ENCODE data around the gene PLEKHM2. TPM values are rescaled to one million over a fixed set of nuclear protein-coding genes. Genes with fewer than 3 reads are reported as not detected.

PLEKHM2 gene
- polyA plus RNA-seq, 4 donors, result 18.6 to 29.0 (median 23.8) TPM

GRCh38 chr1:15668089-15668754, 15.9 kb upstream of the PLEKHM2 start:
- H3K4me1 ChIP-seq (ENCODE audit: control insufficient read depth in 3 of 3, insufficient read depth in 2 of 3, low read depth in 1 of 3, low read length in 2 of 3), result no peaks in the 10 kb centered on the region
- FAIRE-seq (no peak), DNase-seq (no peak)
- no peak overlapping the region for H3K27ac ChIP-seq (ENCODE audit: low read depth in 1 of 3, low read length in 2 of 3)
- no peak overlapping the region for H3K4me3 ChIP-seq (ENCODE audit: low read depth in 1 of 3, low read length in 3 of 3)
- H3K9me3 ChIP-seq (ENCODE audit: control insufficient read depth in 2 of 2, insufficient read depth in 1 of 2, low read depth in 1 of 2, low read length in 1 of 2), result no peaks in the 10 kb centered on the region
- WGBS, 3 donors, result 40 to 59% (median 52%) methylated on average over 5 of the region's 5 CpGs
- peaks cover 0 to 5% (median 2%) of the 10 kb centered on the region in 3 donors for H3K36me3 ChIP-seq (ENCODE audit: control insufficient read depth in 3 of 3, insufficient read depth in 2 of 3, low read depth in 1 of 3, low read length in 3 of 3)
- H3K27me3 ChIP-seq (ENCODE audit: control insufficient read depth in 3 of 3, insufficient read depth in 3 of 3, low read length in 3 of 3), result no peaks in the 10 kb centered on the region

GRCh38 chr1:15669074-15669473, 15.0 kb upstream of the PLEKHM2 start:
- Histone ChIP-seq H3K4me1 (ENCODE audit: control insufficient read depth in 3 of 3, insufficient read depth in 2 of 3, low read depth in 1 of 3, low read length in 2 of 3) (no peaks in the 10 kb centered on the region), H3K9me3 (ENCODE audit: control insufficient read depth in 2 of 2, insufficient read depth in 1 of 2, low read depth in 1 of 2, low read length in 1 of 2) (no peaks in the 10 kb centered on the region), H3K36me3 (ENCODE audit: control insufficient read depth in 3 of 3, insufficient read depth in 2 of 3, low read depth in 1 of 3, low read length in 3 of 3) (peaks cover 0 to 5% (median 2%) of the 10 kb centered on the region in 3 donors), H3K27ac (ENCODE audit: low read depth in 1 of 3, low read length in 2 of 3) (no peak overlapping the region), H3K27me3 (ENCODE audit: control insufficient read depth in 3 of 3, insufficient read depth in 3 of 3, low read length in 3 of 3) (no peaks in the 10 kb centered on the region), H3K4me3 (ENCODE audit: low read depth in 1 of 3, low read length in 3 of 3) (no peak overlapping the region)
- 87 to 95% (median 92%) methylated on average over 10 of the region's 10 CpGs for WGBS, 3 donors
- FAIRE-seq, result no peak
- no peak for DNase-seq

GRCh38 chr1:15669864-15670263, 14.3 kb upstream of the PLEKHM2 start:
- FAIRE-seq, result no peak
- whole genome bisulfite sequencing, 3 donors, result 67 to 74% (median 68%) methylated on average over 4 of the region's 4 CpGs

GRCh38 chr1:15671430-15671829, 12.7 kb upstream of the PLEKHM2 start:
- 74 to 97% (median 85%) methylated on average over 2 of the region's 2 CpGs for WGBS, 3 donors
- peak in 1 of 2 donors; percentile 21 for DNase-seq
- Histone ChIP-seq H3K36me3 (ENCODE audit: control insufficient read depth in 3 of 3, insufficient read depth in 2 of 3, low read depth in 1 of 3, low read length in 3 of 3) (peaks cover 0 to 2% (median 0%) of the 10 kb centered on the region in 3 donors), H3K4me3 (ENCODE audit: low read depth in 1 of 3, low read length in 3 of 3) (no peak overlapping the region), H3K27me3 (ENCODE audit: control insufficient read depth in 3 of 3, insufficient read depth in 3 of 3, low read length in 3 of 3) (no peaks in the 10 kb centered on the region), H3K4me1 (ENCODE audit: control insufficient read depth in 3 of 3, insufficient read depth in 2 of 3, low read depth in 1 of 3, low read length in 2 of 3) (no peaks in the 10 kb centered on the region), H3K27ac (ENCODE audit: low read depth in 1 of 3, low read length in 2 of 3) (no peak overlapping the region), H3K9me3 (ENCODE audit: control insufficient read depth in 2 of 2, insufficient read depth in 1 of 2, low read depth in 1 of 2, low read length in 1 of 2) (no peaks in the 10 kb centered on the region)
- no peak for FAIRE-seq

More at GRCh38 chr1:15669864-15670263, 14.3 kb upstream of the PLEKHM2 start:
- no peaks in the 10 kb centered on the region for H3K4me1 ChIP-seq (ENCODE audit: control insufficient read depth in 3 of 3, insufficient read depth in 2 of 3, low read depth in 1 of 3, low read length in 2 of 3)
- no peaks in the 10 kb centered on the region for H3K9me3 ChIP-seq (ENCODE audit: control insufficient read depth in 2 of 2, insufficient read depth in 1 of 2, low read depth in 1 of 2, low read length in 1 of 2)
- H3K27me3 ChIP-seq (ENCODE audit: control insufficient read depth in 3 of 3, insufficient read depth in 3 of 3, low read length in 3 of 3), result no peaks in the 10 kb centered on the region
- H3K36me3 ChIP-seq (ENCODE audit: control insufficient read depth in 3 of 3, insufficient read depth in 2 of 3, low read depth in 1 of 3, low read length in 3 of 3), result peaks cover 0 to 2% (median under 1%) of the 10 kb centered on the region in 3 donors
- DNase-seq, result no peak
- H3K4me3 ChIP-seq (ENCODE audit: low read depth in 1 of 3, low read length in 3 of 3), result no peak overlapping the region
- H3K27ac ChIP-seq (ENCODE audit: low read depth in 1 of 3, low read length in 2 of 3), result no peak overlapping the region

- Histone ChIP-seq H3K27me3 (ENCODE audit: control insufficient read depth in 3 of 3, insufficient read depth in 3 of 3, low read length in 3 of 3) (no peaks in the 10 kb centered on the region), H3K9me3 (ENCODE audit: control insufficient read depth in 2 of 2, insufficient read depth in 1 of 2, low read depth in 1 of 2, low read length in 1 of 2) (peaks cover 0 to 5% of the 10 kb centered on the region in 2 donors), H3K36me3 (ENCODE audit: control insufficient read depth in 3 of 3, insufficient read depth in 2 of 3, low read depth in 1 of 3, low read length in 3 of 3) (no peaks in the 10 kb centered on the region), H3K4me1 (ENCODE audit: control insufficient read depth in 3 of 3, insufficient read depth in 2 of 3, low read depth in 1 of 3, low read length in 2 of 3) (peaks cover 0 to 4% (median 0%) of the 10 kb centered on the region in 3 donors), H3K4me3 (ENCODE audit: low read depth in 1 of 3, low read length in 3 of 3) (no peak overlapping the region), H3K27ac (ENCODE audit: low read depth in 1 of 3, low read length in 2 of 3) (no peak overlapping the region)
- DNase-seq (no peak), FAIRE-seq (no peak)
- WGBS, 3 donors, result 66 to 68% (median 67%) methylated on average over 12 of the region's 12 CpGs
Measured at GRCh38 chr1:15674386-15675159, 9.5 kb upstream of the PLEKHM2 start.

- H3K27me3 ChIP-seq (ENCODE audit: control insufficient read depth in 3 of 3, insufficient read depth in 3 of 3, low read length in 3 of 3), result no peaks in the 10 kb centered on the region
Measured at GRCh38 chr1:15676010-15676409, 8.1 kb upstream of the PLEKHM2 start.

GRCh38 chr1:15676688-15677661, 7.1 kb upstream of the PLEKHM2 start:
- FAIRE-seq (no peak), DNase-seq (no peak)
- no peaks in the 10 kb centered on the region for H3K27me3 ChIP-seq (ENCODE audit: control insufficient read depth in 3 of 3, insufficient read depth in 3 of 3, low read length in 3 of 3)
- H3K9me3 ChIP-seq (ENCODE audit: control insufficient read depth in 2 of 2, insufficient read depth in 1 of 2, low read depth in 1 of 2, low read length in 1 of 2), result peaks cover 0 to 5% of the 10 kb centered on the region in 2 donors
- no peak overlapping the region for H3K27ac ChIP-seq (ENCODE audit: low read depth in 1 of 3, low read length in 2 of 3)
- no peaks in the 10 kb centered on the region for H3K36me3 ChIP-seq (ENCODE audit: control insufficient read depth in 3 of 3, insufficient read depth in 2 of 3, low read depth in 1 of 3, low read length in 3 of 3)
- WGBS, 3 donors, result 92 to 93% (median 92%) methylated on average over 6 of the region's 6 CpGs
- peaks cover 0 to 12% (median 3%) of the 10 kb centered on the region in 3 donors for H3K4me1 ChIP-seq (ENCODE audit: control insufficient read depth in 3 of 3, insufficient read depth in 2 of 3, low read depth in 1 of 3, low read length in 2 of 3)
- no peak overlapping the region for H3K4me3 ChIP-seq (ENCODE audit: low read depth in 1 of 3, low read length in 3 of 3)

More at GRCh38 chr1:15676010-15676409, 8.1 kb upstream of the PLEKHM2 start:
- Histone ChIP-seq H3K4me3 (ENCODE audit: low read depth in 1 of 3, low read length in 3 of 3) (no peak overlapping the region), H3K9me3 (ENCODE audit: control insufficient read depth in 2 of 2, insufficient read depth in 1 of 2, low read depth in 1 of 2, low read length in 1 of 2) (peaks cover 0 to 5% of the 10 kb centered on the region in 2 donors), H3K27ac (ENCODE audit: low read depth in 1 of 3, low read length in 2 of 3) (no peak overlapping the region), H3K36me3 (ENCODE audit: control insufficient read depth in 3 of 3, insufficient read depth in 2 of 3, low read depth in 1 of 3, low read length in 3 of 3) (no peaks in the 10 kb centered on the region), H3K4me1 (ENCODE audit: control insufficient read depth in 3 of 3, insufficient read depth in 2 of 3, low read depth in 1 of 3, low read length in 2 of 3) (peaks cover 0 to 8% (median 0%) of the 10 kb centered on the region in 3 donors)
- FAIRE-seq (no peak), DNase-seq (no peak)
- 65 to 79% (median 67%) methylated on average over 2 of the region's 2 CpGs for WGBS, 3 donors

- Histone ChIP-seq H3K4me3 (ENCODE audit: low read depth in 1 of 3, low read length in 3 of 3) (no peak overlapping the region), H3K27ac (ENCODE audit: low read depth in 1 of 3, low read length in 2 of 3) (no peak overlapping the region), H3K27me3 (ENCODE audit: control insufficient read depth in 3 of 3, insufficient read depth in 3 of 3, low read length in 3 of 3) (no peaks in the 10 kb centered on the region), H3K9me3 (ENCODE audit: control insufficient read depth in 2 of 2, insufficient read depth in 1 of 2, low read depth in 1 of 2, low read length in 1 of 2) (peaks cover 0 to 5% of the 10 kb centered on the region in 2 donors), H3K36me3 (ENCODE audit: control insufficient read depth in 3 of 3, insufficient read depth in 2 of 3, low read depth in 1 of 3, low read length in 3 of 3) (no peaks in the 10 kb centered on the region), H3K4me1 (ENCODE audit: control insufficient read depth in 3 of 3, insufficient read depth in 2 of 3, low read depth in 1 of 3, low read length in 2 of 3) (peaks cover 2 to 15% (median 3%) of the 10 kb centered on the region in 3 donors)
- no peak for FAIRE-seq
- 91 to 100% (median 94%) methylated on average over 1 of the region's 1 CpG for WGBS, 3 donors
- DNase-seq, result no peak
Measured at GRCh38 chr1:15678578-15678977, 5.5 kb upstream of the PLEKHM2 start.

All from small intestine (tissue), 7 donors.